Globus pallidus (tissue), 1 donor: ENCODE measurements around the gene FRAS1.
A peak's percentile ranks its signal among the peaks of the same experiment; 100 is the strongest.
"Not testable (repeated sequence)": the region's sequence is repeated elsewhere in the genome, so short reads cannot be mapped to it uniquely, and the experiment has no call there.

Experiments
- DNase-seq: peaks from one replicate; pipeline ENCODE4 v3.0.0-alpha.2; 2015; ENCODE audit warnings: low spot score

The FRAS1 gene

GRCh38 chr4:78057600-78058550 is 752 bp downstream of the FRAS1 start:
- DNase-seq = no peak

DNA sequence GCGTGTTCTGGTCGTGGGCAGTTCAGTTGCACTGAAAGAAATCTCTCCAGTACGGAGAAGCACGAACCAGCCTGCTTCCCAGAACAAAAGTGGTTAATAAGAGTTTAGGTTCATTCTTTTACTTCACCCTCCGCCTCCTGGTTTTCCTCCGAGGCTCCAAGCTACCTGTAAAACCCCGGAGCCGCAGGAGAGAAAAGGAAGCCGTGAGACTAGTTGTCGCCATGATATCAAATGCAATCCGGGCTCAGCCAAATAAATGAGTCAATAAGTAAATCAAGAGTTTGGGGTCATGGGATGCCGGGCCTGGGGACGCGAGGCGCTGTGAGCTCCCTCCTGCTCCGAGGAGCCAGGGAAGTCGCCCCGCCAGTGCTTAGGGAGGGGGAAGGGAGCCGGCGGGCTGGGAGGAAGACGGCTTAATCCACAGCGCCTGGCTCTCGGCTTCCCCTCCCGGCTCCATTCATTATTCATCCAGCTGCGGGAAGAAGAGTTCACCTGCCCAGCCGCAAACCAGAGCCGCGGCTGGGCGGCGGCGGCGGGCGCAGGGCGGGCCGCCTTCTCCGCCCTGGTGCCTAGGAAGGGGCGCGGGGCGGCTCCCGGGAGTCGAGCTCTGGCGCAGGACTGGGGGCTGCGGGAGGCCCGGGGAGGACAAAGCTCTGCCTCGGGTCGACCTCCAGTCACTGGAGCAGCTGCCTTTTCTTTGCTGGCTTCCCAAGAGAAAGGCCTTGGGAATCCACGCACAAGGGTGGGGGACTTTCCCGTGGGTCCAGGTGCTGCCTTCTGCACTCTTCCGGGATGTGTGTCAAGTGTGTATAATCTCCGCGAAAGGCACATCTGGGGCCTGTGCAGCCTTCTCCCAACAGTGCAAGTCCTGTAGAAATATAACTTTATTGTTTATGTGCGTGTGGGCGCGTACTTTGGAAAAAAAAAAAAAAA is 1.7 kb downstream of the FRAS1 start:
- DNase-seq = no peak

DNA sequence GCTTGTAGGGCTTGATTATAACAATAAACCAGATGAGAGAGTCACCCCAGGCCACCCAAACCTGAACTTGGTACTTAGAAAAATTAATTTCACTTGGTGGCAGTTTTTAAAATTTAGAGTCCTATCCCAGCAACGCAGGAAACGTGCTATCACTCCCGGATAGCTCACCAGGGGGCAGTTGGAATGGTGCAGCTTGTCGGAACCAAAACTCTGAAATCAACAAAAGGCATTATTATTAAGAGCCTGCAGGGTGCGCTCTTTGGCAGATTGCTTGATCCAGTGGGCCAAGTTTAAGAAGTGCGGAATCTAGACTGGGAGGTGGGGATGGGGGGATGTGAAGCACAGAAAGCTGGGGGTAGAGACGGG is 2.4 kb downstream of the FRAS1 start:
- peak; percentile 58 for DNase-seq

- DNase-seq = no peak
Measured at GRCh38 chr4:78059938-78060337, 2.8 kb downstream of the FRAS1 start.

GRCh38 chr4:78061939-78062570 is 4.9 kb downstream of the FRAS1 start:
- DNase-seq = no peak

DNA sequence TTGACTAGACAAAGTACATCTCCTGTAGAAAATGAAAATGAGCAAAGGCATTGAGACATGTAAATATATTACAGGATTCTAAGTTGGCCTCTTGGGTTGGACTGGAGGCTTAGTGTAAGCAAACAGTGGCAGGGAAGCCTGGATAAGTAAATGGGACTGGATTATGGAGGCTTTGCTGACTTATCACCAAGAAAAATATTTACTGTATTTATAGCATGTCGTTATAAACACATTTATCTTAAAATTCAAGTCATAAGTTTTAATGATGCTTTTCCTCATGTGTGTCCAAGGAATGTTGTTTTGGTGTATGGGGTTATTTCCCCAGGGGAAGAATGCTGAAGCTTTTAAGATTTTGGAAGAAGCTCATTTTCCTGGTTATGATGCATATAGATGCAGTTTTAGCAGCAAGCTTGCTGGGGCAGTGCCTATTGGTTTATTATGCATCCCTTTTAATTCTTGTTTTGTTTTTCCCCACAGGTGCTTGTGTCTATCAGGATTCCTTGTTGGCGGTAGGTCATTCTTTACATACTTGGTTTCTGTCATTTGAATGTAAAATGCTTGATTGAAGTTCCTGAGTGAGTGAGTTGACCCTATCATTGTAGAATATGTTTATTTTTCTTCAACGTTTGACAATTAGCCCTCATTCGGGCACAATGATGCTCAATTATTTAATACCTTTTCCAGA is 8.5 kb downstream of the FRAS1 start:
- DNase-seq = no peak

GRCh38 chr4:78068481-78068880 is 11.4 kb downstream of the FRAS1 start:
- DNase-seq = no peak

DNA sequence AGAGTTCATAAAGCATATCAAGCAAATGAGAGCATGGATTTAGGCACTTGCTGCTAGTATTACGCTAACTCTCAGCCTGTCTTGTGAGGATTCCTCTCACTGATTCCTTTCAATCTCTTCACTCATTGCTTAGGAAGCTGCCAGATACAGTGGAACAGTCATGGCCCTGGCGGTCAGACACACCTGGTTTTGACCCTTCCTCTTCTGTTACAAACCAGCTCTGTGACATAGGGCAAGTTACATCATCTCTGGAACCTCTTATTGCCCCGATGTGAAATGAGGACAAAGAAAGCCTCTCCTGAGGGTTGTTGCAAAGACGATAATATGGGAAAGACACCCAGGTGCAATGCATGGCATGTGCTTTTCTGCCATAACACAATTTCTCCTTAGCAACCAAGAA is 12.2 kb downstream of the FRAS1 start:
- DNase-seq = no peak

DNA sequence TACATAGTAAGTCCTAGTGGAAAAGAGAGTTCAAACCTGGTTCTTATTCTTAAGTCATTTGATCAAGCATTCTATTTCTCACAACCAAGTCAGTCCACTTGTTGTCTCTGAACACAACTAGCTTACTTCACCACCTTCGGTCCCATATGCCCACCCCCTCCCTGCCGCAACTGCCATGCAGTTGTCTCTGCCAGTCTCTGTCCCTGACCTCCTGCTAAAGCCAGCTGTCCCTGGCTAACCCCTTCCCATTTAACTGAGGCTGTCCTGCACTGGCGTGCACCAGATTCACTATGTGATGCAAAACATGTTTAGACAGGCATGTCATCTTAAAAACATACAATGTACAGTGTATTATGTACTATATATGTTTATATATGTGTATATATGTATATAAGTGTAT is 12.7 kb downstream of the FRAS1 start:
- DNase-seq = no peak

DNA sequence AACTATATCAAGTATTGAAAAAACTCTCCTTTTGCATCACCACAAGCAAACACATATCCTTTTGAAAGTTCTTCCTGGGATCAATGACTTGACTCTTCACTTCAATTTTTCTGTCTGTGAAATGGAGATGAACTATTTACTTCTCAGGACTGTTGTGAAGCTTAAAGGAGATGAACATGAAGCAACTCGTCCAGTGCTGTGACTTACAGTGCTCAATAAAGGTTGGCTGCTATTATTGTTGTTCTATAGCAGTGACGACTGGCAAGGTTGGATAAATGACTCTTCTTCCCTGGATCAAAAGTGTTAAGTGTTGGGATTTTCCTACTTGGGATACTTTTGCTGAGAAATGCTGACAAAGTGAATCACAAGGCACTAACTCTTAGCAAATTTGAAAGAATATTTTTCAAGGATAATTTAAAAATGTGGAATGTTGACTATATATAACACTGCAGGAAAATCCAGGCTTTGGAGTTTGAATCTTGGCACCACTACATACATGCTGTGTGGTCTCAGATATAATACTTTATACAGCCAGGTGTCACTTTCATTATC is 13.7 kb downstream of the FRAS1 start:
- DNase-seq = no peak

- DNase-seq = no peak
Measured at GRCh38 chr4:78074759-78075158, 17.6 kb downstream of the FRAS1 start.

- DNase-seq = no peak
Measured at GRCh38 chr4:78075986-78076385, 18.9 kb downstream of the FRAS1 start.

DNA sequence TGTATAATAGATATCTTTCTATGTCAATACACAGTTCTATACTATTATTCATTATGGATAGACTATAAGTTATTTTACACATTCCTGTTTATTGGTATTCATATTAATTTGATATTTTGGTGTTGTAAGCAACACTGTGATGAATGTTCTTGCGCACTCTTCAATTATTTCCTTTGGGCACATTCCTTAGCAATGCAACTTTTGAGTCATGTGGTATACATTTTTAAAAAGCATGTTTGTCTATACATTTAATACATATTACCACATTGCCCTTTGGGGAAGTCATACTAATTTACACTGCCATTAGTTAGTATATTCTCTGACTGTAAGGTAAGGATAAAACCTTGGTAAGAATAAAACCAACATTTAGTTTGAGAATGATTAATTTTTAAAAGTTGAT is 21.0 kb downstream of the FRAS1 start:
- no peak for DNase-seq

GRCh38 chr4:78079726-78080430 is 22.8 kb downstream of the FRAS1 start:
- no peak for DNase-seq

DNA sequence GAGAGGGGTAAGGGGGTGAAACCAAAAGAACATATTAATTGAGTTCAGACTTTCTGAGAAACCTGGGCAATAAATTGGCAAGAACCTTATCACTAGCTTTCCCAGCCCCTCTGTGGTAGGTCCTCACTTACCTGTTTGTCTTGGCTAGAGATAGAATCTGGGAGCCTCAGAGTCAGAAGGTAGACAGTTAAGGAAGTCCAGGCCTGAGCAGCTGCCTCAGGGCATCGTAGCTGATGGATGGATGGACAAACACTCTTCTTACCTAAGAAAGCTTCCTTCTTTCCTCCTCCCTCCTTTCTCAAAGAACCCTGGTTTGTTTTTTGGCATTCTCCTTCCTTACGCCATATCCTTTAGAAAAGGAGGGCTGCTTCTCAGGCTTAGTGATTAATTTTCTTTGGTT is 24.4 kb downstream of the FRAS1 start:
- no peak for DNase-seq

DNA sequence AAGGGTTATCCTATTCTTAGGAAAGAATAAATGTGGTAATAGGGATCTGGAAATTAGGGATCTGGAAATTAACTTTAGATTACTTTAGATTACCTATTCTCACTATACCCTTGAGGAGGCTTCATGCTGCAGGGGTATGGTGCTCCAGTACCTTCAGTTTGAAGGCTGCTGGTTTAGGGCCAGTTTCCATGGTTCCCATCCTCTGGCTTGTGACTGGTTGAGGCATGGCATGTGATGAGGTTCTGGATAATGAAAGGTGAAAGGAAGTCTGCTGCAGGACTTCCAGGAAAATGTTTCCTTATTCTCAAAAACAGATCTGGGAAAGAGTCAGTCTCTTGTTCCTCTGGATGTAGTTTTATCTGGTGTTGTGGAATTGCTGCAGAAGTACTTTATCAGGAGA is 25.9 kb downstream of the FRAS1 start:
- no peak for DNase-seq

DNA sequence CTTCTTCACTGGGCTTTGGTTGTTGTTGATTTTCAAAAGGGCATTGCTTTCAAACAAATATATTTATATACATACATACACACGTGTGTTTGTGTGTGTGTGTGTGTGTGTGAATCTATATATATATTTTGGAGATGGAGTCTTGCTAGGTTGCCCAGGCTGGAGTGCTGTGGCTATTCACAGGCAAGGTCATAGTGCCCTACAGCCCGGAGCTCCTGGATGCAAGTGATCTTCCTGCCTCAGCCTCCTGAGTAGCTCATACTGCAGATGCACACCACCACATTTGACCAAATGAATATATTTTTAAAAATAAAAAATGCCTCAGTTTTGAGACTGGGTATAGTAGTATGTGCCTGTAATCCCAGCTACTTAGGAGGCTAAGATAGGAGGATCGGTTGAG is 34.4 kb downstream of the FRAS1 start:
- no peak for DNase-seq

- DNase-seq = not testable (repeated sequence)
Measured at GRCh38 chr4:78092350-78092749, 35.2 kb downstream of the FRAS1 start.

DNA sequence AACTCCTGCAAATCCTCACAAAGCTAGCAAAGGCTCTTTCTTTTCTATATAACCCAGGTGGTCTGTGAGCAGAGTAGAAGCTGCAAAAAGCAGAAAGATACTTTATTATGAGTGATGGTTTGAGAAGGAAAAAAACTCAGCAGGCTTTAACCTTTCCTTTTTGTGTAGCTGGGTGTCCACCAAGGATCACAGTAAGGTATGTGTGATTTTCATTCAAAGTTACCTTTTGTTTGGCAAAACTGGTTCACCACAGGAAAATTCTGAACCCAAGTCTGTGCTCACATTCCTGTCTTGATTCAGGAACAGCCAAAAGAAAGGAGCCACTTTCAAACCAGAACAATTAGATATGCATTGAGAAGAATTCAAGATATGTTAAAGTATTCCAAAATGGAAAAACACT is 35.7 kb downstream of the FRAS1 start:
- DNase-seq = no peak

- no peak for DNase-seq
Measured at GRCh38 chr4:78095081-78095480, 38.0 kb downstream of the FRAS1 start.

GRCh38 chr4:78099058-78099457 is 41.9 kb downstream of the FRAS1 start:
- no peak for DNase-seq
